Activated CD8-positive, alpha-beta memory T cell treated with anti-CD3 and anti-CD28 coated beads, Interleukin-2, amount 50 U/mL, for 24 hours (primary cell): Measurements from ENCODE around the gene PAXIP1.
A peak's percentile ranks its signal among the peaks of the same experiment; 100 is the strongest.

Experiments
- DNase-seq: peaks from one replicate; pipeline ENCODE4 v3.0.0-alpha.2; 2020; ENCODE audit errors: extremely low read depth

The PAXIP1 gene

GRCh38 chr7:154994996-154995395 is 7.9 kb downstream of the PAXIP1 start:
- no peak for DNase-seq

GRCh38 chr7:154990964-154991540 is 11.9 kb downstream of the PAXIP1 start:
- no peak for DNase-seq

DNA sequence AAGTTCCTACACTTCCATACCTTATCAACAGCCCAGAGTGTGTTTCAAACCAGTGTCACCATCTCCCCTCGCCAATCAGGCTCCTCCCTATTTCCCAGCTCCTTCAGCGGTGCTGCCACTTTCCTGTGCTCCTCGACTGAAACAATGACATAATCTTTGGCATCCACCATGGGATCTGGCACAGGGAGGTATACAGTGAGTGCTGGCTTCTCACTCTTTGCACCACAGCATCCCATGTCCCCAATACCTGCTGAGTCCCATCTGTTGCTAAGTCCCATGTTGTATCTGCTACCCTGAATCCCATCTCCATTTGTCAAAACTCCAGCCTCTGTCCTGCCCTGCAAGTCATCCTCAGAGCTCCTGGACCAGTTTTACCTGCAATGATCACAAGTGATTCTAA is 15.4 kb downstream of the PAXIP1 start:
- DNase-seq, result no peak

DNA sequence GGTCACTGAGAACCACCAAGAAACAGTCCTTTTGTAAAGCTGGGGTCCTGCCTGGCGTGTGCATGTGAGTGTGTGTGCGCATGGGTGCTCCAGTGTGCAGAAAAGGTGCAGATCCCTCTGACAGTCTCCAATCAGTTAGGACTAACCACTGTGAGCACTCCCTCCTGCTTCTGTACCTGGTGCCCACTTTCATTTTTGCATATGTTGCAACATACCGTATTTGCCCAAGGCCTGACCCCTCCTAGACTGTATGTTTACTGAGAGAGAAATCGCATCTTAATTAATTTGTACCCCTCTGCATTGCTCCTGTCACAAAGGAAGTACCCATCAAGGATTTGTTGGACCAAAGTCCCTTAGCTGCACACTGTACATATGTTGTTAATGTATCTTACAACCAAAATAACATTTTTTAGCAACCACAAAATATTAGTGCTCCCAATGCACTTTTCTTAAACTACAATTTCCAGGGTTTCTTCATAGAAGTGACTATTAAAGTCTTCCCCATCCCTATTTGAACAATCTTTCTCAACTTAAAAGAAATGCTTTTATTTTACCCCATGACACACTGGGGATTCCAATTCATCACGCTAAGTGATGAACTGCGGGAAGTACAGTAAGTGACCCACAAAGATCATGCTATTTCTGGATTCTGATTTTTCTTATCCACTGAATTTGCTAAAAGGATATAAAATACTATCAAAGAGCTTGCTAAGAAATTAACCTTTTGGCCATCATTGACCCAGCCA is 16.6 kb downstream of the PAXIP1 start:
- no peak for DNase-seq

DNA sequence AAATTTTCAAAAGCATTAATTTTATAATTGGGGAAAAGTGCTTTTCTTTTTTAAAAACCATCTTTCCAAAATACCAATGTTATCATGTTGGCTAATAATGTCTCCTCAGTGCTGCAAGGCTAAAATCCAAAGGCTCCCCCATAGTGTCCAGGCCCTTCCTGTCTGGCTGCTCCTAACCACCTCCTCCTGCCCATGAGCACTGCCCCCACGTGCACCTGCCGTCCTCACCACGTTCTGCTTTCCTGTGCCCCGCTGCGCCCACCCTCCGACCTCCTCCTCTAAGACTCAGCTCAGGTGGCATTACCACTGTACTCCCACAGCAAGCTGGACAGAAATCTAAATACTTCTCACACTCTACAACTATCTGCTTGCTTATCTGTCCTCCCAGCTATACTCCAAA is 17.7 kb downstream of the PAXIP1 start:
- DNase-seq, result no peak

- no peak for DNase-seq
Observed at GRCh38 chr7:154984601-154985188, 18.2 kb downstream of the PAXIP1 start.

DNA sequence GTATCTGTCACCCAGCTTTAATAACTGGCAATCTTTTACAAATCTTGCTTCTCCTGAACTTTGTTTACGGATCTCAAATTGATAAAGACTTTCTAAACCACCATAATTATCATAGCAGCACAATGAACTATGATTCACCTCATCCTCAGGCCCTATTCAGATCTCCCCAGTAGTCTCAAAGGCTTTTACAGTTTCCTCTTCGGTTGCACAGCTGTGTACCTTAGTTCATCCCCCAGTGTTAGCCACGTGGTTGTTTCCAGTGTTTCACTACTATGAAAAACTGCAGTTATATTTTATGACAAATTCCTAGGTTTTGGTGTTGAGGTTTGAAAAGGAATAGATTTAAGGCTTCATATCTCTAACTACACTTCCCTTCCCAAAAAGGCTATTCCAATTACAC is 24.9 kb downstream of the PAXIP1 start:
- DNase-seq, result no peak

- DNase-seq, result no peak
Observed at GRCh38 chr7:154977250-154977649, 25.7 kb downstream of the PAXIP1 start.

GRCh38 chr7:154976844-154977243 is 26.1 kb downstream of the PAXIP1 start:
- no peak for DNase-seq

GRCh38 chr7:154975984-154976383 is 26.9 kb downstream of the PAXIP1 start:
- DNase-seq, result no peak

DNA sequence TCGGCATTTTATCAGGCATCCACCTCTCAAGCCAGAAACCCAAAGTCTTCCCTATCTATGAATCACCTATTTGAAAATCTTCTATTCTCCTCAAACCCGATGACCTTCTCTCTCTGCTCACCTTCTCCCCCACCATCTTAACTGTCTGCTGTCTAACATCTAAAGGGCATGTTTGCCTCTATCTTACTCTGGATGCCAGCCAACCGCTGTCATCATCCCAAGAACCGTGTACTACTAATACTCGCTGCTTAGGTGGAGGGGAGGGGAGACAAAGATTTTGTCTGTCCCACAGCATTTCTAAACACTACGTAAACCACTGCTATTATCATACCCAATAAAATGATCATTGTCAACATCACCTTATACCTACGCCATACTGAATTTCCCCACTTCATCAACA is 29.5 kb downstream of the PAXIP1 start:
- DNase-seq, result no peak

- DNase-seq, result no peak
Observed at GRCh38 chr7:154968336-154969001, 34.5 kb downstream of the PAXIP1 start.

- DNase-seq, result no peak
Observed at GRCh38 chr7:154967401-154967955, 35.4 kb downstream of the PAXIP1 start.

GRCh38 chr7:154965014-154965413 is 37.9 kb downstream of the PAXIP1 start:
- no peak for DNase-seq

GRCh38 chr7:154960063-154960790 is 42.7 kb downstream of the PAXIP1 start:
- no peak for DNase-seq

DNA sequence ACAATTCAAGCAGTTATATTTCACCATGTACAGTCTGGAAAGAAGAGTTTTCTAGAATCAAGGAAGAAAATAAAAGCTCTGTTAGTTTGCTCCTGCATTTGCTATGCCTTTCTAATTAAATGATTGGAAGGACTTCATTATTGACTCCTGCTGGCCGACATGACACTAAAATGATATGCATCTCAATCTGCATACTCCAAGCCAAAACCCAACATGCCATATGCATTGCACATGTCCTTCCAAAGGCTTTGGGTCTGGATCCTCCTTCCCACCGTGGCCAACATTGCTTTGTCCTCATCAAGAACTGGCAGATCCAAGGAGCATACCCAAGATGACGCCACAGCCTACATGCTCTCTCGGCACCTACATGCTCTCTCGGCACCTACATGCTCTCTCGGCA is 46.5 kb downstream of the PAXIP1 start:
- DNase-seq, result no peak

DNA sequence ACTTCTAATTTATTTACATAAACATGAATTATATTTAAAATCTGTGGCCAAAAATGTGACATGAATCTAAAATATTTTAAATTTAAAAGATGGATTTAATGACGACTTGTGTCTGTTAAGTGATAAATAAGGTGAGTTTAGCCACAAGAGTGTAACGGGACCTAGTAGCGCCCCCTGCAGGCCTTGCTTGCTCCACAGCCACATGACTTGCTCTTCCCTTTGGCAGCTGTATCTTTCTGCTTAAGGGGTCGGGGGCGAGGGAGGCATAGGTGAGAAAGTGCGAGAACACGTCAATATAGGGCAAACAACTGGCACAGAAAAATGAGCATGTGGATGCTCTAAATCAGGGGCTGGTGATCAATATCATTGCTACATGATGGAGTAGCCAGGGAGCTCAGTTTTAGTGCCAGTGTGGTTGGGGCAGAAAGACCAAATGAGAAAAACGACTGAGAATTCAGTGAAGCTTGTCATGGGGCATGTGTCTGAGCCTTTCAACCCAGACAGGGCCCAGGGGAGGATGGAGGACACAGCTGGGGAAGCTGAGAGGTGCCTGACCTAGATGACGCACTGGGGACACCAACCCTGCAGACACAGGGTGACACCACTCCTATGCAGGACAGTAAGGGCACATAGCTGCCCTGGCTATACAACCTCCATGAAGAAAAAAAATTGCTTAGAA is 49.8 kb downstream of the PAXIP1 start:
- DNase-seq, result peak; percentile 30

DNA sequence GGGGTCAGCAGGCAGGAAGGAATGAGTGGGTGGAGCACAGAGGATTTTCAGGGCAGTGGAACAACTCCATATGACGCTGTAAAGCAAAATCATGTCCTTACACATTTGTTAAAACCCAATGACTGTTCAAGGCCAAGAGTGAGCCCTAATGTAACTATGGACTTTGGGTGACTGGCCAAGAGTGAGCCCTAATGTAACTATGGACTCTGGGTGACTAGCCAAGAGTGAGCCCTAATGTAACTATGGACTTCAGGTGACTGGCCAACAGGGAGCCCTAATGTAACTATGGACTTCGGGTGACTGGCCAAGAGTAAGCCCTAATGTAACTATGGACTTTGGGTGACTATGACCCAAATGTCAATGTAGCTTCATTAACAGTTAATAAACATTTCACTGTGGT is 52.0 kb downstream of the PAXIP1 start:
- no peak for DNase-seq

DNA sequence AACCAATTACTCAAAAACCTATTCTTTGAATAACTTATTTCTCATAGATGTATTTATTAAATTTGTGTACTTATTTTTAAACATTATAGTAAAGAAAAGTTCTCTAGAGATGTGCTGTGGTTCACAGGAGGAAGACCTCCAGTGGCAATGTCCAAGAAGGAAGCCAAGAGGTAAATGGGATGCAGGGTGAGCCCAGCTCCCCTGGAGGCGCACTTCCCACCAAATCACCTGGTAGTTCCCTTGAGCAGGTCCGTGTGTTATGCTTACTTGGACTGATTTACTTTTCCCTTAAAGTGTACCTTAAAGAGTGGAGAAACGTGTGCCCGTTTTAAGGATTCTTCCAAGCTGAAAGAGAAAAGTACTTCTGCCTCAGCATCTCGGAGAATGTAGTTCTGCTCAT is 55.3 kb downstream of the PAXIP1 start:
- DNase-seq, result no peak

DNA sequence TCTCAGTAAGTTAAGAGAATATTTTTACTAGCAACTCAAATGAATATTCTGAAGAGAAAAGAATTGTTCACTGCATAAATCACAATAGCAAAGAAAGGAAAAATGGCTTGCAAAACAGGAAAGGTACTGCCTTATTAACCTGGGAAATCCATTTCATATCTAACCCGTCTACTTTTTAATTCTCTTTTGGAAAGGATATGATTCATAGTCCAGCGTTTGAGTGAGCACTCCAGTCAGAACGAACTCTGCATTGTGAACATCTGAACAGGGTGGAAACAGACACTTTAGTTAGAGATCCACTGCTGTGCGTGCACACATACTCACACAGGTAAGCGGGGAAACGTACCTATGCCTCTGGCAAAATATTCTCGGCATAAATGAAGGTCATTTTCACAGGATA is 56.8 kb downstream of the PAXIP1 start:
- no peak for DNase-seq

DNA sequence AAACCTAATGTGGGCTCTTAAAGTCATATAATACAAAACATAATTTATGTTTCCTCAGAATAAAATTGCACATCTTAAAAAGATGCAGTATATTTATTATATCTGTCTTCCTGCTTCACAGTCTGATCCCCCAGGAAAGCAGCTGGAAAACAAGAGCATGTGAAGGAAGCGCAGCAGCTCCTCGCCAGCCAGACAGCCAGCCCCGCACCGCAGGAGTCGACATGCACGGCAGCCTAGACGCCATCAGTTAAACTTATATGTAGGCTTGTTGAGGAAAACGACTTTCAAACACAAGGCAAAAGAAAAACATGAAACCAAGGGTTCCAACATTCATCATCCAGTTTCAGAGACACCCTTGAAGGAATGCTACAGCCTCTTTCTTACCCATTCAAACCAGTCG is 59.0 kb downstream of the PAXIP1 start:
- DNase-seq, result no peak
